Body of pancreas (tissue), 4 donors: ENCODE data around the gene WRNIP1. TPM values are rescaled to one million over a fixed set of nuclear protein-coding genes. Genes with fewer than 3 reads are reported as not detected.

Source experiments
- ATAC-seq: fragments of 150-250 bp; one replicate; pipeline ENCODE4 v1.9.1; 2016
- DNase-seq, 4 donors: peaks; one replicate each; pipeline ENCODE4 v3.0.0-alpha.2; 2019
- H3K27ac ChIP-seq, 4 donors: fragments of 200-600 bp; sonication (generic); 1 replicate in 3 of 4; 2 replicates in 1 of 4; pipeline versions ENCODE4 v1.5.1 to v1.6.1; 2016 to 2019; ENCODE audit warnings: mild to moderate bottlenecking in 1 of 4, mixed read lengths in 1 of 4, moderate library complexity in 1 of 4
- H3K27me3 ChIP-seq, 2 donors: fragments of 200-600 bp; sonication (generic); one replicate each; pipeline ENCODE4 v1.6.0; 2016; ENCODE audit warnings: mild to moderate bottlenecking in 1 of 2
- H3K36me3 ChIP-seq, 2 donors: fragments of 200-600 bp; sonication (generic); replicated peaks in 1 of 2; 2 replicates each; pipeline ENCODE4 v1.5.1; 2016; ENCODE audit warnings: low read depth in 2 of 2; ENCODE audit not compliant: insufficient read depth in 1 of 2
- H3K4me1 ChIP-seq: fragments of 200-600 bp; sonication (generic); one replicate; pipeline ENCODE4 v1.6.0; 2016
- H3K4me3 ChIP-seq, 2 donors: fragments of 200-600 bp; sonication (generic); 1 replicate in 1 of 2; 2 replicates in 1 of 2; pipeline ENCODE4 v1.5.1; 2016 to 2019
- H3K9me3 ChIP-seq, 3 donors: fragments of 200-600 bp; sonication (generic); 1 replicate in 2 of 3; 2 replicates in 1 of 3; pipeline ENCODE4 v1.5.1; 2016
- CTCF ChIP-seq, 7 experiments: fragments of 450-650 bp in 4 of 7; fragments of 200-600 bp in 3 of 7; sonication (generic) in 3 of 7; IDR thresholded peaks; one replicate each; pipeline ENCODE4 v1.5.1; 2016 to 2019; ENCODE audit warnings: antibody characterized with exemption in 7 of 7
- POLR2A ChIP-seq, 3 donors: fragments of 450-650 bp; IDR thresholded peaks; one replicate each; pipeline ENCODE4 v1.6.1; 2016; ENCODE audit warnings: antibody characterized with exemption in 3 of 3, mild to moderate bottlenecking in 2 of 3
- WGBS, 2 donors: methylation state at CpG; one replicate each; pipeline ENCODE4 v1.1.5; 2017; 5-methylcytosine and 5-hydroxymethylcytosine counted together
- intact Hi-C: fragments of 100-400 bp; cut with DNase I; formaldehyde crosslinking; loops from one replicate; pipeline ENCODE4 v1.15.1; 2023
- total RNA-seq, 2 donors: library from RNA; depleted of rRNA; stranded (reverse); fragments of >200 nt; gene quantifications; one replicate each; pipeline ENCODE4 v1.1.0, GENCODE V29; 2016

WRNIP1 gene
- total RNA-seq, 2 donors from 2014 or later, result 61.0 to 62.0 TPM

DNA sequence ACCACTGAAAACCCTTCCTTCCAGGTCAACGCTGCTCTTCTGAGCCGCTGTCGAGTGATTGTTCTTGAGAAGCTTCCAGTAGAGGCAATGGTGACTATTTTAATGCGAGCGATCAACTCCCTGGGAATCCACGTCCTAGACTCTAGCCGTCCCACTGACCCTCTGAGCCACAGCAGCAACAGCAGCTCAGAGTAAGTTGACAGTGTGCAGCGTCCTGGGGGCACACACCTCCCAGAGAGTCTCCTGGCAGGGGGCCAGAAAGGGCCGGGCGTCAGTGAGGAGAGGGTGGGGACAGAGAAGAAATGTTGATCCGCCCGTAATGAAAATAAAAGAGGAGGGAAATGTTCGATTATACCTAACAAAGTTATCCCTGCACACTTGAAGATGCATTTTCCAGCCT is 5.0 kb downstream of the WRNIP1 start:
- H3K4me1 ChIP-seq, result peaks cover 49% of the 10 kb centered on the region
- ATAC-seq (no peak), DNase-seq (no peak)
- no peaks in the 10 kb centered on the region for H3K9me3 ChIP-seq
- no peaks in the 10 kb centered on the region for H3K36me3 ChIP-seq
- WGBS, 2 donors, result 54 to 65% methylated on average over 13 of the region's 13 CpGs
- no peak overlapping the region for H3K4me3 ChIP-seq
- intact Hi-C loops, result no loop called here
- H3K27ac ChIP-seq, result no peak overlapping the region
- no peak for TF ChIP-seq CTCF (IDR thresholded peaks at IDR 0.05)
- no peak for TF ChIP-seq POLR2A (IDR thresholded peaks at IDR 0.05)
- no peaks in the 10 kb centered on the region for H3K27me3 ChIP-seq

DNA sequence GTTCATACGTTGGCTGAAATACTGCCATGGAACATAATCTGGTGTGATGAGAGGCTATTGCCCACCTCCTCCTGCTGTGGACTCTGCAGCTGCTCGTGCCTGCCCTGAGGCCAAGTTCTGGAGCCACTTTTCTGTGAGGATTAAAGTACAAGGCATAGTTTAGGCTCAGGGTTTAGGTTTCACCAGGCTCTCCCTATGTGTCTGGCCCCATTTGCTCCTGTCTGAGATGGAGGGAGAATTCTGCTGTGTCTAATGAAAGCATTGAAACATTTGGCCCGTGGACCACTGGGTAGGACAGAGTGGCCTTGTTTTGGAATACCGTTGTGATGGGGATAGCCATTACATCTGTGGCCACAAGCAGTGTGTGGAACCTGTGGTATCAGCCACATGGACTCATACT is 5.9 kb downstream of the WRNIP1 start:
- no peak for DNase-seq
- H3K9me3 ChIP-seq, result no peaks in the 10 kb centered on the region
- H3K27ac ChIP-seq, result no peak overlapping the region
- WGBS, 2 donors, result 85 to 94% methylated on average over 4 of the region's 4 CpGs
- intact Hi-C loops, result no loop called here
- H3K4me3 ChIP-seq, result no peak overlapping the region
- peaks cover 49% of the 10 kb centered on the region for H3K4me1 ChIP-seq
- ATAC-seq, result no peak
- H3K36me3 ChIP-seq, result no peaks in the 10 kb centered on the region
- H3K27me3 ChIP-seq, result no peaks in the 10 kb centered on the region
- no peak for TF ChIP-seq POLR2A (IDR thresholded peaks at IDR 0.05)
- TF ChIP-seq CTCF (IDR thresholded peaks at IDR 0.05), result no peak

DNA sequence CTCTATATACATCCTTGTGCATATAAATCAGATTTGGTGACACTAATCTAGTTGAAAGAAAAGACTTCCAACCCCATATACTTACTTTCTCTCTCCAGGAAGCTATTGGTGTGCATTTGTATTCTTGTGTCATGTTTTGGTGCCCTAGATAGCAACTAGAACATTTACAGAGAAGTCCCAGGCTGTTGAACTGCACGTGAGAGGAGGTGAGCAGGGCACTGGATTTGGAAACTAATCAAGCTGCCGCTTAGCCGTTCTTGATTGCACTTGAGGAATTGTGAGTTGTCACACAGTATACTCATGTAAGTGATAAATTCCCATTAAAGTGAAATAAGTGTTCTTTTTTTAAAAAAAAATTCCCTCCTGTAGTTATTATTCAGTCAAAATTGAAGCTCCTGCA is 7.6 kb downstream of the WRNIP1 start:
- no peaks in the 10 kb centered on the region for H3K9me3 ChIP-seq
- 58 to 61% methylated on average over 3 of the region's 3 CpGs for WGBS, 2 donors
- H3K27ac ChIP-seq, result no peak overlapping the region
- H3K27me3 ChIP-seq, result no peaks in the 10 kb centered on the region
- no peak for DNase-seq
- intact Hi-C loops, result no loop called here
- no peak for TF ChIP-seq POLR2A (IDR thresholded peaks at IDR 0.05)
- no peak for TF ChIP-seq CTCF (IDR thresholded peaks at IDR 0.05)
- no peak overlapping the region for H3K4me3 ChIP-seq
- H3K4me1 ChIP-seq, result peaks cover 42% of the 10 kb centered on the region
- H3K36me3 ChIP-seq, result no peaks in the 10 kb centered on the region
- no peak for ATAC-seq

GRCh38 chr6:2773449-2773848 is 8.3 kb downstream of the WRNIP1 start:
- H3K9me3 ChIP-seq, result no peaks in the 10 kb centered on the region
- intact Hi-C loops, result no loop called here
- H3K4me3 ChIP-seq, result no peak overlapping the region
- no peak overlapping the region for H3K27ac ChIP-seq
- no peaks in the 10 kb centered on the region for H3K27me3 ChIP-seq
- ATAC-seq (no peak), DNase-seq (no peak)
- H3K36me3 ChIP-seq, result no peaks in the 10 kb centered on the region
- 63 to 90% methylated on average over 3 of the region's 3 CpGs for WGBS, 2 donors
- H3K4me1 ChIP-seq, result peaks cover 36% of the 10 kb centered on the region
- TF ChIP-seq POLR2A (IDR thresholded peaks at IDR 0.05), result no peak
- no peak for TF ChIP-seq CTCF (IDR thresholded peaks at IDR 0.05)

DNA sequence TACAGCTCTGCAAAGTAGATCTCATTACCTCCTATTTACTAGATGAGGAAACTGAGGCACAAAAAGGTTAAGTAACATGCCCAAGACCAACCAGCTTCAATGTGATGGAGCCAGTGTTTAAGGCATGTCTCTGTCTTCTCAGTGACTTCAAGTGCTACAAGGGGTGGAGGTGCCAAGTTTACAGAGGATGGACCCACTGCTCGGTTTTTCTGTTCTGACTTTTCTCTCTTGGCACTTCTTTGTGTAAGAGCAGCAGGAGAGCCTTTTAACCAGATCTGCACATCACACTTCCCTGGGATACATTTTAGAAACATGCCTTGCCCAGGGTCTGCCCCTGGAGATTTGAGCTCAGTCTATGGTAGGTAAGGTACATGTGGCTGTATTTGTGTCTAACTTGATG is 9.8 kb downstream of the WRNIP1 start:
- peaks cover 25% of the 10 kb centered on the region for H3K4me1 ChIP-seq
- H3K27me3 ChIP-seq, result no peaks in the 10 kb centered on the region
- DNase-seq, result no peak
- TF ChIP-seq CTCF (IDR thresholded peaks at IDR 0.05) (no peak), POLR2A (IDR thresholded peaks at IDR 0.05) (no peak)
- 62 to 73% methylated on average over 1 of the region's 1 CpG for whole genome bisulfite sequencing, 2 donors
- H3K9me3 ChIP-seq, result no peaks in the 10 kb centered on the region
- no peak overlapping the region for H3K4me3 ChIP-seq
- H3K36me3 ChIP-seq, result peaks cover 0 to 5% of the 10 kb centered on the region in 2 donors
- H3K27ac ChIP-seq, result no peak overlapping the region
- intact Hi-C loops, result no loop called here
- no peak for ATAC-seq
